ENCODE data around the gene SHISA9.

Gene SHISA9

DNA sequence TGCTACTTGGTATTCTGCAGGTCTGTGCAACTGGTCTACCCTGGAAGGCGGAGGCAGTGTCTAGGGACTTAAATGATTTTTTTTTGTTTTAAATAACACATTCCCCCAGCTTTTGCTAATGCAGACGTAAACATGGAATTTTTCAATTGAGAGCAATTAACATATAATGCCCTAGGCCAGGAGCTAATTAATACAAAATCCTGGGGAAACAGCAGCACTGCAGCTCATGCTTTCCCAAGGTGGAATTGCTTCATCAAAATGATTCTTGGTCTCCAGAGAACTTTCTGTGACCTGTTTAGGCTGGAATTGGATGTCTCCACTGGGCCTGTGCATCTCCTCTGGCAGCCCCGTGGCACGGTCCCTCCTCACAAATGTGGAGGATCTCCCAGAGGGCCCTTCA lies 50.6 kb downstream of the SHISA9 start:
- no peak for ATAC-seq
- TF ChIP-seq TCF4 (CRISPR knock-in tag; IDR thresholded peaks at IDR 0.05; ENCODE audit: borderline replicate concordance) = no peak
- TF ChIP-seq, protein P1, sequence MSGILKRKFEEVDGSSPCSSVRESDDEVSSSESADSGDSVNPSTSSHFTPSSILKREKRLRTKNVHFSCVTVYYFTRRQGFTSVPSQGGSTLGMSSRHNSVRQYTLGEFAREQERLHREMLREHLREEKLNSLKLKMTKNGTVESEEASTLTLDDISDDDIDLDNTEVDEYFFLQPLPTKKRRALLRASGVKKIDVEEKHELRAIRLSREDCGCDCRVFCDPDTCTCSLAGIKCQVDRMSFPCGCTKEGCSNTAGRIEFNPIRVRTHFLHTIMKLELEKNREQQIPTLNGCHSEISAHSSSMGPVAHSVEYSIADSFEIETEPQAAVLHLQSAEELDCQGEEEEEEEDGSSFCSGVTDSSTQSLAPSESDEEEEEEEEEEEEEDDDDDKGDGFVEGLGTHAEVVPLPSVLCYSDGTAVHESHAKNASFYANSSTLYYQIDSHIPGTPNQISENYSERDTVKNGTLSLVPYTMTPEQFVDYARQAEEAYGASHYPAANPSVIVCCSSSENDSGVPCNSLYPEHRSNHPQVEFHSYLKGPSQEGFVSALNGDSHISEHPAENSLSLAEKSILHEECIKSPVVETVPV (CRISPR knock-in tag; IDR thresholded peaks at IDR 0.05) = no peak
- TF ChIP-seq ZFP3 (CRISPR knock-in tag; IDR thresholded peaks at IDR 0.05) = no peak
- TF ChIP-seq ESRRG (CRISPR knock-in tag; IDR thresholded peaks at IDR 0.05) = no peak
- no peak for TF ChIP-seq ARNTL (CRISPR knock-in tag; IDR thresholded peaks at IDR 0.05; ENCODE audit: borderline replicate concordance, low read depth)
- no peak for TF ChIP-seq OSR1 (CRISPR knock-in tag; IDR thresholded peaks at IDR 0.05)
- TF ChIP-seq PPARA (CRISPR knock-in tag; IDR thresholded peaks at IDR 0.05; ENCODE audit: borderline replicate concordance) = no peak
- TF ChIP-seq ISL1 (CRISPR knock-in tag; IDR thresholded peaks at IDR 0.05) = no peak
- TF ChIP-seq GLIS3 (CRISPR knock-in tag; IDR thresholded peaks at IDR 0.05) = no peak
- TF ChIP-seq, protein P2, sequence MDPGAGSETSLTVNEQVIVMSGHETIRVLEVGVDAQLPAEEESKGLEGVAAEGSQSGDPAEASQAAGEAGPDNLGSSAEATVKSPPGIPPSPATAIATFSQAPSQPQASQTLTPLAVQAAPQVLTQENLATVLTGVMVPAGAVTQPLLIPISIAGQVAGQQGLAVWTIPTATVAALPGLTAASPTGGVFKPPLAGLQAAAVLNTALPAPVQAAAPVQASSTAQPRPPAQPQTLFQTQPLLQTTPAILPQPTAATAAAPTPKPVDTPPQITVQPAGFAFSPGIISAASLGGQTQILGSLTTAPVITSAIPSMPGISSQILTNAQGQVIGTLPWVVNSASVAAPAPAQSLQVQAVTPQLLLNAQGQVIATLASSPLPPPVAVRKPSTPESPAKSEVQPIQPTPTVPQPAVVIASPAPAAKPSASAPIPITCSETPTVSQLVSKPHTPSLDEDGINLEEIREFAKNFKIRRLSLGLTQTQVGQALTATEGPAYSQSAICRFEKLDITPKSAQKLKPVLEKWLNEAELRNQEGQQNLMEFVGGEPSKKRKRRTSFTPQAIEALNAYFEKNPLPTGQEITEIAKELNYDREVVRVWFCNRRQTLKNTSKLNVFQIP (CRISPR knock-in tag; IDR thresholded peaks at IDR 0.05; ENCODE audit: borderline replicate concordance, low read depth) = no peak
- no peak for TF ChIP-seq ZNF565 (CRISPR knock-in tag; conservative IDR thresholded peaks at IDR 0.05; ENCODE audit: low read depth)
- TF ChIP-seq, protein P3, sequence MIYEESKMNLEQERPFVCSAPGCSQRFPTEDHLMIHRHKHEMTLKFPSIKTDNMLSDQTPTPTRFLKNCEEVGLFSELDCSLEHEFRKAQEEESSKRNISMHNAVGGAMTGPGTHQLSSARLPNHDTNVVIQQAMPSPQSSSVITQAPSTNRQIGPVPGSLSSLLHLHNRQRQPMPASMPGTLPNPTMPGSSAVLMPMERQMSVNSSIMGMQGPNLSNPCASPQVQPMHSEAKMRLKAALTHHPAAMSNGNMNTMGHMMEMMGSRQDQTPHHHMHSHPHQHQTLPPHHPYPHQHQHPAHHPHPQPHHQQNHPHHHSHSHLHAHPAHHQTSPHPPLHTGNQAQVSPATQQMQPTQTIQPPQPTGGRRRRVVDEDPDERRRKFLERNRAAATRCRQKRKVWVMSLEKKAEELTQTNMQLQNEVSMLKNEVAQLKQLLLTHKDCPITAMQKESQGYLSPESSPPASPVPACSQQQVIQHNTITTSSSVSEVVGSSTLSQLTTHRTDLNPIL (CRISPR knock-in tag; IDR thresholded peaks at IDR 0.05; ENCODE audit: low read depth) = no peak
- no peak for TF ChIP-seq SNAI2 (CRISPR knock-in tag; IDR thresholded peaks at IDR 0.05)

DNA sequence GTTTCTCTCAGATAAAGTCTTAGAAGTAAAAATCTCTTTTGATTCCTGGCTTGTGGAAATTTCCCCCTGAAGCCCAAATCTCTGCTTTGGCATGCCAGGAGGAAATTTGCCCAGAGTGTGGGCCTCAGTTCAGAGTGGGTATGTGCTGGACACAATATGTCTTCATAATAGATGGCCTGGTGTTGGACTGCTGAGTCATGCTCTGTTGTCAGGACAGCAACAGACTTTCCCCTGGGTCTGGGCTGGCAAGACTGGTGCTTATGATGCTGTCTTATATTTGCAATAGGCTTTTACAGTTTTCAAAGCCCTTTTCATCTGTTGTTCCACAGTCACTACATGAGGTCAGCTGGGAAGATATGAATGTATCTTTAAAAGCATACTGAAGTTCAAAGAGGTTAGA lies 57.0 kb downstream of the SHISA9 start:
- TF ChIP-seq CSDC2 (CRISPR knock-in tag; IDR thresholded peaks at IDR 0.05) = no peak
- TF ChIP-seq ZFP3 (CRISPR knock-in tag; IDR thresholded peaks at IDR 0.05) = no peak
- no peak for TF ChIP-seq RARB (CRISPR knock-in tag; IDR thresholded peaks at IDR 0.05)
- TF ChIP-seq, protein P1 (CRISPR knock-in tag; IDR thresholded peaks at IDR 0.05) = no peak
- no peak for TF ChIP-seq ZFP30 (CRISPR knock-in tag; IDR thresholded peaks at IDR 0.05)
- no peak for TF ChIP-seq PPARA (CRISPR knock-in tag; IDR thresholded peaks at IDR 0.05; ENCODE audit: borderline replicate concordance)
- ATAC-seq = no peak

DNA sequence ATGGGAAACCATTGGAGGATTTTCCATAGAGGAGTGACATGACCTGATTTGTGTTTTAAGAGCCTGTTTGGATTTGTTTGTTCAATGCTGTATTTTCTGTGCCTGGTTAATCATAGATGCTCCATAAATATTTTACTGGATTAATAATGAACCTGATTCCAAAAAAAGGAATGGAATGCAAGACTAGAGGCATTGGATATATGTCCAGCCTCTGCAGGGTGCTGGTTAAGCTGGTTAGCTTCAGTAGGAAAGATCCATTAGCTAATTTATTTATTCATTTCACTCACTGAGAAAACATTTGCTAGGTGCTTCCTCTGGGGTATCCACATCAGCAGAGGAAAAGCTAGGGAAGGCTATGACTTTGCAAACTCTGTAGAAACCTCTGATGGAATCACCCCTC lies 57.7 kb downstream of the SHISA9 start:
- TF ChIP-seq TCF4 (CRISPR knock-in tag; IDR thresholded peaks at IDR 0.05; ENCODE audit: borderline replicate concordance) = no peak
- TF ChIP-seq OSR1 (CRISPR knock-in tag; IDR thresholded peaks at IDR 0.05) = no peak
- ATAC-seq = no peak

DNA sequence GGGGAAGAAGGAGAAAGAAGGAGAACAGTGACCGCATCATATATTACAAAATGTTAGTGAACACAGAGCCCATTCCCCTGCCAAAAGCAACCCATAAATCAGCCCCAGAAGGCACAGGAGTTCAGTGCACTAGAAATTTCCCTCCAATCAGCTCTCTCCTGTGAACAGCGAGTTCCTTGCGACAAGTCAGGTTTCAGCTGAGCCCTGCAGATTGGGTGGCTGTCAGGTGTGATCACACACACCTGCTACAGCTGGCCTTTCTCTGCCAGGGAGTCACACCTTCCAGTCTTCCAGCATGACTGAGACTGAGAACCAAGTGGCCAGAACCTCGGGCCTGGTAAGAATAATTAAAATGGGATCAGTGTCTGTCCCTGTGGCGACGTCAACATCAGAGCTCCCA lies 60.2 kb downstream of the SHISA9 start:
- TF ChIP-seq, protein P4, sequence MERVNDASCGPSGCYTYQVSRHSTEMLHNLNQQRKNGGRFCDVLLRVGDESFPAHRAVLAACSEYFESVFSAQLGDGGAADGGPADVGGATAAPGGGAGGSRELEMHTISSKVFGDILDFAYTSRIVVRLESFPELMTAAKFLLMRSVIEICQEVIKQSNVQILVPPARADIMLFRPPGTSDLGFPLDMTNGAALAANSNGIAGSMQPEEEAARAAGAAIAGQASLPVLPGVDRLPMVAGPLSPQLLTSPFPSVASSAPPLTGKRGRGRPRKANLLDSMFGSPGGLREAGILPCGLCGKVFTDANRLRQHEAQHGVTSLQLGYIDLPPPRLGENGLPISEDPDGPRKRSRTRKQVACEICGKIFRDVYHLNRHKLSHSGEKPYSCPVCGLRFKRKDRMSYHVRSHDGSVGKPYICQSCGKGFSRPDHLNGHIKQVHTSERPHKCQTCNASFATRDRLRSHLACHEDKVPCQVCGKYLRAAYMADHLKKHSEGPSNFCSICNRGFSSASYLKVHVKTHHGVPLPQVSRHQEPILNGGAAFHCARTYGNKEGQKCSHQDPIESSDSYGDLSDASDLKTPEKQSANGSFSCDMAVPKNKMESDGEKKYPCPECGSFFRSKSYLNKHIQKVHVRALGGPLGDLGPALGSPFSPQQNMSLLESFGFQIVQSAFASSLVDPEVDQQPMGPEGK (CRISPR knock-in tag; IDR thresholded peaks at IDR 0.05; ENCODE audit: borderline replicate concordance) = no peak
- TF ChIP-seq ZNF8 (CRISPR knock-in tag; IDR thresholded peaks at IDR 0.05) = no peak
- TF ChIP-seq, protein P1 (CRISPR knock-in tag; IDR thresholded peaks at IDR 0.05) = no peak
- TF ChIP-seq ZFP3 (CRISPR knock-in tag; IDR thresholded peaks at IDR 0.05) = no peak
- TF ChIP-seq, protein P2 (CRISPR knock-in tag; IDR thresholded peaks at IDR 0.05; ENCODE audit: borderline replicate concordance, low read depth) = no peak
- no peak for TF ChIP-seq CSDC2 (CRISPR knock-in tag; IDR thresholded peaks at IDR 0.05)
- no peak for TF ChIP-seq TOX (CRISPR knock-in tag; IDR thresholded peaks at IDR 0.05; ENCODE audit: borderline replicate concordance)
- no peak for TF ChIP-seq BACH2 (CRISPR knock-in tag; IDR thresholded peaks at IDR 0.05; ENCODE audit: borderline replicate concordance)
- no peak for TF ChIP-seq ZFP30 (CRISPR knock-in tag; IDR thresholded peaks at IDR 0.05)
- TF ChIP-seq, protein P3 (CRISPR knock-in tag; IDR thresholded peaks at IDR 0.05; ENCODE audit: low read depth) = no peak
- no peak for TF ChIP-seq OSR1 (CRISPR knock-in tag; IDR thresholded peaks at IDR 0.05)
- no peak for TF ChIP-seq ZNF565 (CRISPR knock-in tag; conservative IDR thresholded peaks at IDR 0.05; ENCODE audit: low read depth)
- TF ChIP-seq GLIS3 (CRISPR knock-in tag; IDR thresholded peaks at IDR 0.05) = no peak
- TF ChIP-seq ESRRG (CRISPR knock-in tag; IDR thresholded peaks at IDR 0.05) = no peak
- TF ChIP-seq TCF4 (CRISPR knock-in tag; IDR thresholded peaks at IDR 0.05; ENCODE audit: borderline replicate concordance) = no peak
- no peak for TF ChIP-seq ZNF70 (CRISPR knock-in tag; IDR thresholded peaks at IDR 0.05)
- no peak for ATAC-seq
